Muscle layer of colon (tissue), 2 donors: ENCODE measurements around the gene ANKMY1.

Source experiments
- H3K27ac ChIP-seq: one replicate; pipeline ENCODE4 v1.7.0; 2013; ENCODE audit warnings: low read depth, mild to moderate bottlenecking, low read length, moderate library complexity
- H3K27me3 ChIP-seq, 2 donors: one replicate each; pipeline ENCODE4 v1.7.0; 2013; ENCODE audit warnings: low read length in 2 of 2, mild to moderate bottlenecking in 2 of 2; ENCODE audit not compliant: insufficient read depth in 2 of 2, control insufficient read depth in 1 of 2
- H3K36me3 ChIP-seq: one replicate; pipeline ENCODE4 v1.7.0; 2013; ENCODE audit warnings: mild to moderate bottlenecking, low read length; ENCODE audit not compliant: insufficient read depth
- H3K4me1 ChIP-seq: one replicate; pipeline ENCODE4 v1.7.0; 2013; ENCODE audit warnings: mild to moderate bottlenecking, low read length; ENCODE audit not compliant: insufficient read depth
- H3K4me3 ChIP-seq, 2 donors: one replicate each; pipeline ENCODE4 v1.7.0; 2013; ENCODE audit warnings: low read length in 2 of 2, low read depth in 1 of 2, mild to moderate bottlenecking in 1 of 2, moderate library complexity in 1 of 2
- H3K9ac ChIP-seq: one replicate; pipeline ENCODE4 v1.7.0; 2013; ENCODE audit warnings: low read length
- H3K9me3 ChIP-seq: one replicate; pipeline ENCODE4 v1.7.0; 2013; ENCODE audit warnings: mild to moderate bottlenecking, low read length
- donor health status: abdominal sarcoma.
- donor health status: Adenocarcinoma of cecum.

ANKMY1 gene

GRCh38 chr2:240431271-240431660 is 126.5 kb downstream of the ANKMY1 start:
- H3K9me3 ChIP-seq = no peaks in the 10 kb centered on the region
- peaks cover 6% of the 10 kb centered on the region for H3K4me1 ChIP-seq
- no peak overlapping the region for H3K4me3 ChIP-seq
- H3K27ac ChIP-seq = no peak overlapping the region
- no peaks in the 10 kb centered on the region for H3K36me3 ChIP-seq
- no peak overlapping the region for H3K9ac ChIP-seq
- no peaks in the 10 kb centered on the region for H3K27me3 ChIP-seq

DNA sequence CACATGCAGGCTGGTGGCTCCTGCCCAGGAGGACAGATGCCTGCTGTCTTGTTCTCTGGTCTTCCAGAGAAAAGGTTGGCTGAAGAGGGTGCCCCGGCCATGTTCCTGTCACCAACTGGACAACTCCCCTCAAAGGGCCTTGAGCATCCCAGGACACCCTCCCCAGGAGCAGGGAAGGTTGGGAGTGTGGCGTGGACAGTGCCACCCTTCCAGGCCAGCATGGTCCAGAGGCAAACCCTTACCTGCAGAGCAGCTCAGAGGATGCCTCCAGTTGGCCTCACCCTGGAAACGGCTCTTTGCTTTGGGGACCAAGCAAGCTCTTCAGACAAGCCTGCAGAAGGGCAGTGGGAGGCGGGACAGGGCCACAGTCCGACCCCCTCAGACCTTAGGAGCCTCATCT is 127.2 kb downstream of the ANKMY1 start:
- H3K27me3 ChIP-seq = no peaks in the 10 kb centered on the region
- no peaks in the 10 kb centered on the region for H3K9me3 ChIP-seq
- peaks cover 6% of the 10 kb centered on the region for H3K4me1 ChIP-seq
- H3K9ac ChIP-seq = no peak overlapping the region
- H3K36me3 ChIP-seq = no peaks in the 10 kb centered on the region
- no peak overlapping the region for H3K27ac ChIP-seq
- H3K4me3 ChIP-seq = no peak overlapping the region

DNA sequence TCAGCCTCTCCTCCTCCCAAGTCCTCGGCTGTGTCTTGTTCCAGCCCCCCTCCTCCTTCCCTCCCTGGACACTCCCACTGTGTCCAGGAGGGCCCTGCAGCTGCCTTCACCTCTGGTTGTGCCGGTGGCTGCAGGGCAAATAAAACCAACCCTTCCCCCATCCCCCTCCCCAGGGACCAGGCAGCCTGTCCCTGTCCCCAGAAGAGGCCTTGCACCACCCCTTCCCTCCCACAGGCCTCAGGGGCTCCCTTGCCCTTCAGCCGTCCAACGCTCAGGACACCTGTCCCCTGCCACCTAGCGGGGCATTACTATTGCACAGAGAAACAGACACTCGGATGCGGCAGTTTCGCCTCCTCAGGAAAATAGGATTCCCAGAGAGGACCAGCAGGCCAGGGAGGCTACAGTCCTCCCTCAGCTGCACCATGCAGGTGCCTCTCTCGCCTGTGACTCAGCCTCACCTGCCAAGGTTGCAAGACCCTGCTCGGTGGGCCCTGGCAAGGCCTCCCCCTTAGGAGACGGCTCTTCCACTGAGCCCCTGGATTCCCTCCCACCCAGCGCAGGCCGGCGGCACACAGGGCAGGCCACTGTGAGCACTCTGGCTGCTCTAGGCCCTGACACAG is 127.8 kb downstream of the ANKMY1 start:
- Histone ChIP-seq H3K27ac (no peak overlapping the region), H3K27me3 (no peaks in the 10 kb centered on the region), H3K4me1 (peaks cover 6% of the 10 kb centered on the region), H3K9me3 (no peaks in the 10 kb centered on the region), H3K9ac (no peak overlapping the region), H3K36me3 (no peaks in the 10 kb centered on the region), H3K4me3 (no peak overlapping the region)
